ENCODE data around the gene RASSF3.

DNA sequence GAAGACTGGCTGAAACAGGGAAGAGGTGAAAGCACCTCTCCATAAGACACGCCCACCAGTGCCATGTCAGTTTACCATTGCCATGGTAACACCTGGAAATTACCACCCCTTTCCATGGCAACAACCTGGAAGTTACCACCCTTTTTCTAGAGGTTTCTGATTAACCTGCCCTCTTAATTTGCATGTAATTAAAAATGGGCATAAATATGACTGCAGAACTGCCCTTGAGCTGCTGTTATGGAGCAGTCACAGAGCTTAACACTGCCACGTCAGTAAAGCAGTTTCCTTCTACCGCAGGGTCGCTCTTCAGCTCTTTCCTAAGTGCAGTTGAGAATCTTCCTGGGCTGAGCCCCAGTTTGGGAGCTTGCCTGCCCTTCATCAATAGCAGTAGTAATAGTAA, 55.2 kb downstream of the RASSF3 start:
- TF ChIP-seq, protein P1, sequence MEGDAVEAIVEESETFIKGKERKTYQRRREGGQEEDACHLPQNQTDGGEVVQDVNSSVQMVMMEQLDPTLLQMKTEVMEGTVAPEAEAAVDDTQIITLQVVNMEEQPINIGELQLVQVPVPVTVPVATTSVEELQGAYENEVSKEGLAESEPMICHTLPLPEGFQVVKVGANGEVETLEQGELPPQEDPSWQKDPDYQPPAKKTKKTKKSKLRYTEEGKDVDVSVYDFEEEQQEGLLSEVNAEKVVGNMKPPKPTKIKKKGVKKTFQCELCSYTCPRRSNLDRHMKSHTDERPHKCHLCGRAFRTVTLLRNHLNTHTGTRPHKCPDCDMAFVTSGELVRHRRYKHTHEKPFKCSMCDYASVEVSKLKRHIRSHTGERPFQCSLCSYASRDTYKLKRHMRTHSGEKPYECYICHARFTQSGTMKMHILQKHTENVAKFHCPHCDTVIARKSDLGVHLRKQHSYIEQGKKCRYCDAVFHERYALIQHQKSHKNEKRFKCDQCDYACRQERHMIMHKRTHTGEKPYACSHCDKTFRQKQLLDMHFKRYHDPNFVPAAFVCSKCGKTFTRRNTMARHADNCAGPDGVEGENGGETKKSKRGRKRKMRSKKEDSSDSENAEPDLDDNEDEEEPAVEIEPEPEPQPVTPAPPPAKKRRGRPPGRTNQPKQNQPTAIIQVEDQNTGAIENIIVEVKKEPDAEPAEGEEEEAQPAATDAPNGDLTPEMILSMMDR (conservative IDR thresholded peaks at IDR 0.05; ENCODE audit: low read depth in 2 of 2): no peak
- TF ChIP-seq CREB1 (CRISPR knock-in tag; IDR thresholded peaks at IDR 0.05; ENCODE audit: low read depth) (no peak), NANOG (IDR thresholded peaks at IDR 0.05; ENCODE audit: borderline replicate concordance) (no peak), POLR2AphosphoS5 (IDR thresholded peaks at IDR 0.05; ENCODE audit: low read depth) (no peak), EZH2 (IDR thresholded peaks at IDR 0.05; ENCODE audit: low read depth, unreplicated experiment) (no peak), EZH2phosphoT487 (IDR thresholded peaks at IDR 0.05; ENCODE audit: unreplicated experiment) (no peak), JUNB (IDR thresholded peaks at IDR 0.05; ENCODE audit: unreplicated experiment) (no peak), ZNF114 (CRISPR knock-in tag; IDR thresholded peaks at IDR 0.05) (no peak)
- TF ChIP-seq, protein P2, sequence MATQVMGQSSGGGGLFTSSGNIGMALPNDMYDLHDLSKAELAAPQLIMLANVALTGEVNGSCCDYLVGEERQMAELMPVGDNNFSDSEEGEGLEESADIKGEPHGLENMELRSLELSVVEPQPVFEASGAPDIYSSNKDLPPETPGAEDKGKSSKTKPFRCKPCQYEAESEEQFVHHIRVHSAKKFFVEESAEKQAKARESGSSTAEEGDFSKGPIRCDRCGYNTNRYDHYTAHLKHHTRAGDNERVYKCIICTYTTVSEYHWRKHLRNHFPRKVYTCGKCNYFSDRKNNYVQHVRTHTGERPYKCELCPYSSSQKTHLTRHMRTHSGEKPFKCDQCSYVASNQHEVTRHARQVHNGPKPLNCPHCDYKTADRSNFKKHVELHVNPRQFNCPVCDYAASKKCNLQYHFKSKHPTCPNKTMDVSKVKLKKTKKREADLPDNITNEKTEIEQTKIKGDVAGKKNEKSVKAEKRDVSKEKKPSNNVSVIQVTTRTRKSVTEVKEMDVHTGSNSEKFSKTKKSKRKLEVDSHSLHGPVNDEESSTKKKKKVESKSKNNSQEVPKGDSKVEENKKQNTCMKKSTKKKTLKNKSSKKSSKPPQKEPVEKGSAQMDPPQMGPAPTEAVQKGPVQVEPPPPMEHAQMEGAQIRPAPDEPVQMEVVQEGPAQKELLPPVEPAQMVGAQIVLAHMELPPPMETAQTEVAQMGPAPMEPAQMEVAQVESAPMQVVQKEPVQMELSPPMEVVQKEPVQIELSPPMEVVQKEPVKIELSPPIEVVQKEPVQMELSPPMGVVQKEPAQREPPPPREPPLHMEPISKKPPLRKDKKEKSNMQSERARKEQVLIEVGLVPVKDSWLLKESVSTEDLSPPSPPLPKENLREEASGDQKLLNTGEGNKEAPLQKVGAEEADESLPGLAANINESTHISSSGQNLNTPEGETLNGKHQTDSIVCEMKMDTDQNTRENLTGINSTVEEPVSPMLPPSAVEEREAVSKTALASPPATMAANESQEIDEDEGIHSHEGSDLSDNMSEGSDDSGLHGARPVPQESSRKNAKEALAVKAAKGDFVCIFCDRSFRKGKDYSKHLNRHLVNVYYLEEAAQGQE (IDR thresholded peaks at IDR 0.05; ENCODE audit: unreplicated experiment): no peak
- TF ChIP-seq, protein P3, sequence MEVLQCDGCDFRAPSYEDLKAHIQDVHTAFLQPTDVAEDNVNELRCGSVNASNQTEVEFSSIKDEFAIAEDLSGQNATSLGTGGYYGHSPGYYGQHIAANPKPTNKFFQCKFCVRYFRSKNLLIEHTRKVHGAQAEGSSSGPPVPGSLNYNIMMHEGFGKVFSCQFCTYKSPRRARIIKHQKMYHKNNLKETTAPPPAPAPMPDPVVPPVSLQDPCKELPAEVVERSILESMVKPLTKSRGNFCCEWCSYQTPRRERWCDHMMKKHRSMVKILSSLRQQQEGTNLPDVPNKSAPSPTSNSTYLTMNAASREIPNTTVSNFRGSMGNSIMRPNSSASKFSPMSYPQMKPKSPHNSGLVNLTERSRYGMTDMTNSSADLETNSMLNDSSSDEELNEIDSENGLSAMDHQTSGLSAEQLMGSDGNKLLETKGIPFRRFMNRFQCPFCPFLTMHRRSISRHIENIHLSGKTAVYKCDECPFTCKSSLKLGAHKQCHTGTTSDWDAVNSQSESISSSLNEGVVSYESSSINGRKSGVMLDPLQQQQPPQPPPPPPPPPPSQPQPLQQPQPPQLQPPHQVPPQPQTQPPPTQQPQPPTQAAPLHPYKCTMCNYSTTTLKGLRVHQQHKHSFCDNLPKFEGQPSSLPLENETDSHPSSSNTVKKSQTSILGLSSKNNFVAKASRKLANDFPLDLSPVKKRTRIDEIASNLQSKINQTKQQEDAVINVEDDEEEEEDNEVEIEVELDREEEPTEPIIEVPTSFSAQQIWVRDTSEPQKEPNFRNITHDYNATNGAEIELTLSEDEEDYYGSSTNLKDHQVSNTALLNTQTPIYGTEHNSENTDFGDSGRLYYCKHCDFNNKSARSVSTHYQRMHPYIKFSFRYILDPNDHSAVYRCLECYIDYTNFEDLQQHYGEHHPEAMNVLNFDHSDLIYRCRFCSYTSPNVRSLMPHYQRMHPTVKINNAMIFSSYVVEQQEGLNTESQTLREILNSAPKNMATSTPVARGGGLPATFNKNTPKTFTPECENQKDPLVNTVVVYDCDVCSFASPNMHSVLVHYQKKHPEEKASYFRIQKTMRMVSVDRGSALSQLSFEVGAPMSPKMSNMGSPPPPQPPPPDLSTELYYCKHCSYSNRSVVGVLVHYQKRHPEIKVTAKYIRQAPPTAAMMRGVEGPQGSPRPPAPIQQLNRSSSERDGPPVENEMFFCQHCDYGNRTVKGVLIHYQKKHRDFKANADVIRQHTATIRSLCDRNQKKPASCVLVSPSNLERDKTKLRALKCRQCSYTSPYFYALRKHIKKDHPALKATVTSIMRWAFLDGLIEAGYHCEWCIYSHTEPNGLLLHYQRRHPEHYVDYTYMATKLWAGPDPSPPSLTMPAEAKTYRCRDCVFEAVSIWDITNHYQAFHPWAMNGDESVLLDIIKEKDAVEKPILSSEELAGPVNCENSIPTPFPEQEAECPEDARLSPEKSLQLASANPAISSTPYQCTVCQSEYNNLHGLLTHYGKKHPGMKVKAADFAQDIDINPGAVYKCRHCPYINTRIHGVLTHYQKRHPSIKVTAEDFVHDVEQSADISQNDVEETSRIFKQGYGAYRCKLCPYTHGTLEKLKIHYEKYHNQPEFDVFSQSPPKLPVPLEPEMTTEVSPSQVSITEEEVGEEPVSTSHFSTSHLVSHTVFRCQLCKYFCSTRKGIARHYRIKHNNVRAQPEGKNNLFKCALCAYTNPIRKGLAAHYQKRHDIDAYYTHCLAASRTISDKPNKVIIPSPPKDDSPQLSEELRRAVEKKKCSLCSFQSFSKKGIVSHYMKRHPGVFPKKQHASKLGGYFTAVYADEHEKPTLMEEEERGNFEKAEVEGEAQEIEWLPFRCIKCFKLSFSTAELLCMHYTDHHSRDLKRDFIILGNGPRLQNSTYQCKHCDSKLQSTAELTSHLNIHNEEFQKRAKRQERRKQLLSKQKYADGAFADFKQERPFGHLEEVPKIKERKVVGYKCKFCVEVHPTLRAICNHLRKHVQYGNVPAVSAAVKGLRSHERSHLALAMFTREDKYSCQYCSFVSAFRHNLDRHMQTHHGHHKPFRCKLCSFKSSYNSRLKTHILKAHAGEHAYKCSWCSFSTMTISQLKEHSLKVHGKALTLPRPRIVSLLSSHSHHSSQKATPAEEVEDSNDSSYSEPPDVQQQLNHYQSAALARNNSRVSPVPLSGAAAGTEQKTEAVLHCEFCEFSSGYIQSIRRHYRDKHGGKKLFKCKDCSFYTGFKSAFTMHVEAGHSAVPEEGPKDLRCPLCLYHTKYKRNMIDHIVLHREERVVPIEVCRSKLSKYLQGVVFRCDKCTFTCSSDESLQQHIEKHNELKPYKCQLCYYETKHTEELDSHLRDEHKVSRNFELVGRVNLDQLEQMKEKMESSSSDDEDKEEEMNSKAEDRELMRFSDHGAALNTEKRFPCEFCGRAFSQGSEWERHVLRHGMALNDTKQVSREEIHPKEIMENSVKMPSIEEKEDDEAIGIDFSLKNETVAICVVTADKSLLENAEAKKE (CRISPR knock-in tag; IDR thresholded peaks at IDR 0.05): no peak
